WTC11 (cell line): ENCODE data around the gene TLNRD1. TPM values are rescaled to one million over a fixed set of nuclear protein-coding genes. Genes with fewer than 3 reads are reported as not detected.
A peak's percentile ranks its signal among the peaks of the same experiment; 100 is the strongest.

Source experiments
- ATAC-seq: fragments of 200-7000 bp; cut with Tn5 transposase; 2 replicates; pipeline ENCODE4 v1.10.0; 2021; ENCODE audit warnings: mild to moderate bottlenecking, moderate library complexity
- CTCF ChIA-PET: fragments of 300-600 bp; sonication (Branson Sonifier 250); formaldehyde crosslinking; loops from one replicate; lab custom pipeline; 2021; ENCODE audit warnings: antibody characterized with exemption; lab: Charles Lee
- POLR2A ChIA-PET: fragments of 350-600 bp; sonication (Branson Sonifier 250); formaldehyde crosslinking; loops from one replicate; lab custom pipeline; 2021; ENCODE audit warnings: antibody characterized with exemption; lab: Charles Lee
- DNase-seq: peaks from one replicate; pipeline ENCODE4 v3.0.0; 2021; ENCODE audit warnings: low spot score
- H3K27ac Mint-ChIP-seq: 2 replicates; pipeline ENCODE4 v1.8.0; 2021; ENCODE audit warnings: mixed read lengths
- H3K27me3 Mint-ChIP-seq: 2 replicates; pipeline ENCODE4 v1.8.0; 2021; ENCODE audit warnings: low read depth, mild to moderate bottlenecking, moderate library complexity, mixed read lengths
- H3K36me3 Mint-ChIP-seq: 2 replicates; pipeline ENCODE4 v1.8.0; 2021; ENCODE audit warnings: mixed read lengths
- H3K4me1 Mint-ChIP-seq: 2 replicates; pipeline ENCODE4 v1.8.0; 2022; ENCODE audit warnings: mixed read lengths
- H3K4me3 Mint-ChIP-seq: 2 replicates; pipeline ENCODE4 v1.8.0; 2021; ENCODE audit warnings: mild to moderate bottlenecking, moderate library complexity, mixed read lengths
- H3K9me3 Mint-ChIP-seq: 2 replicates; pipeline ENCODE4 v1.8.0; 2021; ENCODE audit warnings: mixed read lengths
- ETV6 ChIP-seq: sonication (generic); formaldehyde crosslinking; IDR thresholded peaks from 2 replicates; pipeline ENCODE4 v1.8.1; 2022; ENCODE audit warnings: mild to moderate bottlenecking, missing genetic modification reagents
- FOXJ3 ChIP-seq: sonication (generic); formaldehyde crosslinking; IDR thresholded peaks from 2 replicates; pipeline ENCODE4 v1.9.0; 2021; ENCODE audit warnings: missing genetic modification reagents, mild to moderate bottlenecking, borderline replicate concordance
- GTF2I ChIP-seq: fragments of 250-450 bp; sonication (Bioruptor Pico); conservative IDR thresholded peaks from 2 replicates; pipeline ENCODE4 v1.4.0; 2021; ENCODE audit warnings: mild to moderate bottlenecking
- KAT7 ChIP-seq: sonication (generic); formaldehyde crosslinking; IDR thresholded peaks from 2 replicates; pipeline ENCODE4 v1.8.1; 2023; ENCODE audit warnings: missing genetic modification reagents, mild to moderate bottlenecking, borderline replicate concordance
- NFE2L1 ChIP-seq: sonication (generic); formaldehyde crosslinking; IDR thresholded peaks from 2 replicates; pipeline ENCODE4 v1.8.1; 2023; ENCODE audit warnings: missing genetic modification reagents
- NR2C2 ChIP-seq: sonication (generic); formaldehyde crosslinking; IDR thresholded peaks from 2 replicates; pipeline ENCODE4 v1.8.0; 2022; ENCODE audit warnings: mild to moderate bottlenecking, missing genetic modification reagents
- OVOL2 ChIP-seq: fragments of 250-450 bp; sonication (Bioruptor Pico); IDR thresholded peaks from 2 replicates; pipeline ENCODE4 v1.9.0; 2021; ENCODE audit warnings: mild to moderate bottlenecking, borderline replicate concordance
- PRRX2 ChIP-seq: fragments of 250-450 bp; sonication (Bioruptor Pico); IDR thresholded peaks from 2 replicates; pipeline ENCODE4 v1.8.0; 2021; ENCODE audit warnings: mild to moderate bottlenecking
- RELA ChIP-seq: sonication (generic); formaldehyde crosslinking; IDR thresholded peaks from 2 replicates; pipeline ENCODE4 v1.8.1; 2022; ENCODE audit warnings: missing genetic modification reagents, mild to moderate bottlenecking, borderline replicate concordance
- SMAD3 ChIP-seq: sonication (generic); formaldehyde crosslinking; IDR thresholded peaks from 2 replicates; pipeline ENCODE4 v1.8.0; 2022; ENCODE audit warnings: missing genetic modification reagents, mild to moderate bottlenecking, borderline replicate concordance
- TCF7 ChIP-seq: sonication (generic); formaldehyde crosslinking; IDR thresholded peaks from 2 replicates; pipeline ENCODE4 v1.8.0; 2022; ENCODE audit warnings: mild to moderate bottlenecking, low read depth, missing genetic modification reagents, moderate library complexity
- ZNF121 ChIP-seq: sonication (generic); formaldehyde crosslinking; IDR thresholded peaks from 2 replicates; pipeline ENCODE4 v1.8.0; 2023; ENCODE audit warnings: missing genetic modification reagents
- ZNF138 ChIP-seq: sonication (generic); formaldehyde crosslinking; conservative IDR thresholded peaks from 2 replicates; pipeline ENCODE4 v1.8.1; 2022; ENCODE audit warnings: mild to moderate bottlenecking, moderate library complexity, missing genetic modification reagents
- ZNF232 ChIP-seq: sonication (generic); formaldehyde crosslinking; IDR thresholded peaks from 2 replicates; pipeline ENCODE4 v1.8.0; 2022; ENCODE audit warnings: mild to moderate bottlenecking, missing genetic modification reagents
- total RNA-seq: library from RNA; stranded (reverse); gene quantifications from 3 replicates; pipeline ENCODE4 v1.2.3, GENCODE V29; 2021
- TF ChIP-seq, protein P1 (sequence below): fragments of 250-450 bp; sonication (Bioruptor Pico); IDR thresholded peaks from 2 replicates; pipeline ENCODE4 v1.8.0; 2021; ENCODE audit warnings: mild to moderate bottlenecking
- TF ChIP-seq, protein P2 (sequence below): sonication (generic); formaldehyde crosslinking; IDR thresholded peaks from 2 replicates; pipeline ENCODE4 v1.8.0; 2022; ENCODE audit warnings: mild to moderate bottlenecking, missing genetic modification reagents
- TF ChIP-seq, protein P3 (sequence below): fragments of 250-450 bp; sonication (Bioruptor Pico); IDR thresholded peaks from 2 replicates; pipeline ENCODE4 v2.1.2; 2022; ENCODE audit warnings: mild to moderate bottlenecking, moderate library complexity
- TF ChIP-seq, protein P4 (sequence below): fragments of 250-450 bp; sonication (Bioruptor Pico); IDR thresholded peaks from 2 replicates; pipeline ENCODE4 v1.9.0; 2021; ENCODE audit warnings: mild to moderate bottlenecking
- TF ChIP-seq, protein P5 (sequence below): sonication (generic); formaldehyde crosslinking; IDR thresholded peaks from 2 replicates; pipeline ENCODE4 v1.8.0; 2023; ENCODE audit warnings: missing genetic modification reagents, mild to moderate bottlenecking, borderline replicate concordance
- TF ChIP-seq, protein P6 (sequence below): sonication (generic); formaldehyde crosslinking; IDR thresholded peaks from 2 replicates; pipeline ENCODE4 v1.8.0; 2022; ENCODE audit warnings: mild to moderate bottlenecking, missing genetic modification reagents
- TF ChIP-seq, protein P7 (sequence below): sonication (generic); formaldehyde crosslinking; IDR thresholded peaks from 2 replicates; pipeline ENCODE4 v1.8.1; 2023; ENCODE audit warnings: mild to moderate bottlenecking, missing genetic modification reagents, moderate library complexity
- TF ChIP-seq, protein P8 (sequence below): sonication (generic); formaldehyde crosslinking; IDR thresholded peaks from 2 replicates; pipeline ENCODE4 v1.8.1; 2023; ENCODE audit warnings: mild to moderate bottlenecking, missing genetic modification reagents

TLNRD1 gene
- total RNA-seq, 1 experiment from 2014 or later, result 26.7 TPM

DNA sequence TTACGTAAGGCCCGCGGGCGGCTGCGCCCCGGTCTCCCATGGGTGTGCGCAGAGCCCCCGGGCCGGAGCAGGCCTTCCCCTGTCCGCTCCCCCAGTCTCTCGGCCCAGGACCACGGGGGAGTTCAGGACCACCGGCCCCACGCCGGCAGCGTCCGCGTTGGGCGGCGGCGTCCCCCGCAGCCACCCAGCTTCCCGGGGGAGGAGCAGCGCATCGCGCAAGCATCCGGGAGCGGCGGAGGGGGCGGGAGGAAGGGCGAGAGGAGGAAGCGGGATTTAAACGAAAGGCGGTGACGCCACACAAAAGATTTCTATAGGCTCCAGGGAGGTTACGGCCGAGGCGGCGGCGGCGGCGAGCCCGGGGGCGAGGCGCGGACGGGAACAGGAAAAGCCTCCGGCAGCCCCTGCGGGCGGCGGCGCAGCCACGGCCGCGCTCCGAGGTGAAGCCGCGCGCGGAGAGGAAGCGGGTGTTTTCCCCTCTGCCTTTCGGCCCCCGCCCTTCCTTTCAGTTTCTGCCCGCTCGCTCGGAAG lies at the start of gene TLNRD1 (continued):
- TF ChIP-seq PRRX2 (no peak), ETV6 (CRISPR knock-in tag) (peak; percentile 52; the same call in 1 of the 2 replicates), OVOL2 (CRISPR knock-in tag) (no peak), ZNF138 (no peak), RELA (peak; percentile 75; the same call in 1 of the 2 replicates), NFE2L1 (CRISPR knock-in tag) (no peak), SMAD3 (peak; percentile 61; the same call in 1 of the 2 replicates), ZNF121 (CRISPR knock-in tag) (no peak), TCF7 (CRISPR knock-in tag) (no peak), FOXJ3 (CRISPR knock-in tag) (no peak)
- TF ChIP-seq, protein P1, sequence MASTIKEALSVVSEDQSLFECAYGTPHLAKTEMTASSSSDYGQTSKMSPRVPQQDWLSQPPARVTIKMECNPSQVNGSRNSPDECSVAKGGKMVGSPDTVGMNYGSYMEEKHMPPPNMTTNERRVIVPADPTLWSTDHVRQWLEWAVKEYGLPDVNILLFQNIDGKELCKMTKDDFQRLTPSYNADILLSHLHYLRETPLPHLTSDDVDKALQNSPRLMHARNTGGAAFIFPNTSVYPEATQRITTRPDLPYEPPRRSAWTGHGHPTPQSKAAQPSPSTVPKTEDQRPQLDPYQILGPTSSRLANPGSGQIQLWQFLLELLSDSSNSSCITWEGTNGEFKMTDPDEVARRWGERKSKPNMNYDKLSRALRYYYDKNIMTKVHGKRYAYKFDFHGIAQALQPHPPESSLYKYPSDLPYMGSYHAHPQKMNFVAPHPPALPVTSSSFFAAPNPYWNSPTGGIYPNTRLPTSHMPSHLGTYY (CRISPR knock-in tag), result no peak
- TF ChIP-seq, protein P2, sequence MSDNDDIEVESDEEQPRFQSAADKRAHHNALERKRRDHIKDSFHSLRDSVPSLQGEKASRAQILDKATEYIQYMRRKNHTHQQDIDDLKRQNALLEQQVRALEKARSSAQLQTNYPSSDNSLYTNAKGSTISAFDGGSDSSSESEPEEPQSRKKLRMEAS (CRISPR knock-in tag), result peak; percentile 71
- TF ChIP-seq, protein P3, sequence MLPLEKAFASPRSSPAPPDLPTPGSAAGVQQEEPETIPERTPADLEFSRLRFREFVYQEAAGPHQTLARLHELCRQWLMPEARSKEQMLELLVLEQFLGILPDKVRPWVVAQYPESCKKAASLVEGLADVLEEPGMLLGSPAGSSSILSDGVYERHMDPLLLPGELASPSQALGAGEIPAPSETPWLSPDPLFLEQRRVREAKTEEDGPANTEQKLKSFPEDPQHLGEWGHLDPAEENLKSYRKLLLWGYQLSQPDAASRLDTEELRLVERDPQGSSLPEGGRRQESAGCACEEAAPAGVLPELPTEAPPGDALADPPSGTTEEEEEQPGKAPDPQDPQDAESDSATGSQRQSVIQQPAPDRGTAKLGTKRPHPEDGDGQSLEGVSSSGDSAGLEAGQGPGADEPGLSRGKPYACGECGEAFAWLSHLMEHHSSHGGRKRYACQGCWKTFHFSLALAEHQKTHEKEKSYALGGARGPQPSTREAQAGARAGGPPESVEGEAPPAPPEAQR (CRISPR knock-in tag), result no peak
- TF ChIP-seq, protein P4, sequence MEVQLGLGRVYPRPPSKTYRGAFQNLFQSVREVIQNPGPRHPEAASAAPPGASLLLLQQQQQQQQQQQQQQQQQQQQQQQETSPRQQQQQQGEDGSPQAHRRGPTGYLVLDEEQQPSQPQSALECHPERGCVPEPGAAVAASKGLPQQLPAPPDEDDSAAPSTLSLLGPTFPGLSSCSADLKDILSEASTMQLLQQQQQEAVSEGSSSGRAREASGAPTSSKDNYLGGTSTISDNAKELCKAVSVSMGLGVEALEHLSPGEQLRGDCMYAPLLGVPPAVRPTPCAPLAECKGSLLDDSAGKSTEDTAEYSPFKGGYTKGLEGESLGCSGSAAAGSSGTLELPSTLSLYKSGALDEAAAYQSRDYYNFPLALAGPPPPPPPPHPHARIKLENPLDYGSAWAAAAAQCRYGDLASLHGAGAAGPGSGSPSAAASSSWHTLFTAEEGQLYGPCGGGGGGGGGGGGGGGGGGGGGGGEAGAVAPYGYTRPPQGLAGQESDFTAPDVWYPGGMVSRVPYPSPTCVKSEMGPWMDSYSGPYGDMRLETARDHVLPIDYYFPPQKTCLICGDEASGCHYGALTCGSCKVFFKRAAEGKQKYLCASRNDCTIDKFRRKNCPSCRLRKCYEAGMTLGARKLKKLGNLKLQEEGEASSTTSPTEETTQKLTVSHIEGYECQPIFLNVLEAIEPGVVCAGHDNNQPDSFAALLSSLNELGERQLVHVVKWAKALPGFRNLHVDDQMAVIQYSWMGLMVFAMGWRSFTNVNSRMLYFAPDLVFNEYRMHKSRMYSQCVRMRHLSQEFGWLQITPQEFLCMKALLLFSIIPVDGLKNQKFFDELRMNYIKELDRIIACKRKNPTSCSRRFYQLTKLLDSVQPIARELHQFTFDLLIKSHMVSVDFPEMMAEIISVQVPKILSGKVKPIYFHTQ (CRISPR knock-in tag), result no peak
- TF ChIP-seq, all 79 proteins: peak for 20

DNA sequence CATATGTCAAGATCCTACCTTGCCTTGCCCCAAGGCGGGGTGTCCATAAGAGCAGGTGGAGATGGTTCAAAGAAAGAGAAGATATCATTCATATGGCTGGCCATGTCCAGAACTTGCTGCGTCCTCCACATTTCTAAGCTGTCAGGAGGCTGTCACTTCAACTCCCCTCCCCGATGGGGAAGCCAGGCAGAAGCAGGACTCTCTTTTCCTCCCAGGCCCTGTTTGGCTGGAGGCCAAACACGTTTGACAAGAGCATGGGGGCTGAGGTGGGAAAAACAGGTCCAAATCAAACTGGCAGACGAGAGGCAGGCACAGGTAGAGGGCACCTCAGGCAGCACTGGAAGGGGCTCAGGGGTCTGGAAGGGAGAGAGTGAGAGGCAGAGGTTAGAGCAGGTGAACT lies 48.8 kb upstream of the TLNRD1 start:
- no peak for DNase-seq
- H3K27me3 Mint-ChIP-seq, result no peaks in the 10 kb centered on the region
- ChIA-PET POLR2A (no interaction called here), CTCF (interaction anchor here (0.9 to 1.2 kb wide), 2 partner anchors 22 to 314 kb away, joined by 3 to 4 read pairs; no protein-coding TSS in a partner anchor)
- no peak overlapping the region for H3K4me3 Mint-ChIP-seq
- H3K4me1 Mint-ChIP-seq, result peaks cover 33% of the 10 kb centered on the region
- peaks cover 29% of the 10 kb centered on the region for H3K36me3 Mint-ChIP-seq
- no peak for ATAC-seq
- H3K27ac Mint-ChIP-seq, result no peak overlapping the region
- no peaks in the 10 kb centered on the region for H3K9me3 Mint-ChIP-seq
- TF ChIP-seq GTF2I (CRISPR knock-in tag) (no peak), NR2C2 (CRISPR knock-in tag) (no peak), ZNF232 (no peak), KAT7 (CRISPR knock-in tag) (no peak)
- TF ChIP-seq, protein P5, sequence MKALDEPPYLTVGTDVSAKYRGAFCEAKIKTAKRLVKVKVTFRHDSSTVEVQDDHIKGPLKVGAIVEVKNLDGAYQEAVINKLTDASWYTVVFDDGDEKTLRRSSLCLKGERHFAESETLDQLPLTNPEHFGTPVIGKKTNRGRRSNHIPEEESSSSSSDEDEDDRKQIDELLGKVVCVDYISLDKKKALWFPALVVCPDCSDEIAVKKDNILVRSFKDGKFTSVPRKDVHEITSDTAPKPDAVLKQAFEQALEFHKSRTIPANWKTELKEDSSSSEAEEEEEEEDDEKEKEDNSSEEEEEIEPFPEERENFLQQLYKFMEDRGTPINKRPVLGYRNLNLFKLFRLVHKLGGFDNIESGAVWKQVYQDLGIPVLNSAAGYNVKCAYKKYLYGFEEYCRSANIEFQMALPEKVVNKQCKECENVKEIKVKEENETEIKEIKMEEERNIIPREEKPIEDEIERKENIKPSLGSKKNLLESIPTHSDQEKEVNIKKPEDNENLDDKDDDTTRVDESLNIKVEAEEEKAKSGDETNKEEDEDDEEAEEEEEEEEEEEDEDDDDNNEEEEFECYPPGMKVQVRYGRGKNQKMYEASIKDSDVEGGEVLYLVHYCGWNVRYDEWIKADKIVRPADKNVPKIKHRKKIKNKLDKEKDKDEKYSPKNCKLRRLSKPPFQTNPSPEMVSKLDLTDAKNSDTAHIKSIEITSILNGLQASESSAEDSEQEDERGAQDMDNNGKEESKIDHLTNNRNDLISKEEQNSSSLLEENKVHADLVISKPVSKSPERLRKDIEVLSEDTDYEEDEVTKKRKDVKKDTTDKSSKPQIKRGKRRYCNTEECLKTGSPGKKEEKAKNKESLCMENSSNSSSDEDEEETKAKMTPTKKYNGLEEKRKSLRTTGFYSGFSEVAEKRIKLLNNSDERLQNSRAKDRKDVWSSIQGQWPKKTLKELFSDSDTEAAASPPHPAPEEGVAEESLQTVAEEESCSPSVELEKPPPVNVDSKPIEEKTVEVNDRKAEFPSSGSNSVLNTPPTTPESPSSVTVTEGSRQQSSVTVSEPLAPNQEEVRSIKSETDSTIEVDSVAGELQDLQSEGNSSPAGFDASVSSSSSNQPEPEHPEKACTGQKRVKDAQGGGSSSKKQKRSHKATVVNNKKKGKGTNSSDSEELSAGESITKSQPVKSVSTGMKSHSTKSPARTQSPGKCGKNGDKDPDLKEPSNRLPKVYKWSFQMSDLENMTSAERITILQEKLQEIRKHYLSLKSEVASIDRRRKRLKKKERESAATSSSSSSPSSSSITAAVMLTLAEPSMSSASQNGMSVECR (CRISPR knock-in tag), result no peak
- TF ChIP-seq, protein P3 (CRISPR knock-in tag), result no peak
- TF ChIP-seq, protein P6, sequence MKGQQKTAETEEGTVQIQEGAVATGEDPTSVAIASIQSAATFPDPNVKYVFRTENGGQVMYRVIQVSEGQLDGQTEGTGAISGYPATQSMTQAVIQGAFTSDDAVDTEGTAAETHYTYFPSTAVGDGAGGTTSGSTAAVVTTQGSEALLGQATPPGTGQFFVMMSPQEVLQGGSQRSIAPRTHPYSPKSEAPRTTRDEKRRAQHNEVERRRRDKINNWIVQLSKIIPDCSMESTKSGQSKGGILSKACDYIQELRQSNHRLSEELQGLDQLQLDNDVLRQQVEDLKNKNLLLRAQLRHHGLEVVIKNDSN, result no peak
- TF ChIP-seq, protein P7, sequence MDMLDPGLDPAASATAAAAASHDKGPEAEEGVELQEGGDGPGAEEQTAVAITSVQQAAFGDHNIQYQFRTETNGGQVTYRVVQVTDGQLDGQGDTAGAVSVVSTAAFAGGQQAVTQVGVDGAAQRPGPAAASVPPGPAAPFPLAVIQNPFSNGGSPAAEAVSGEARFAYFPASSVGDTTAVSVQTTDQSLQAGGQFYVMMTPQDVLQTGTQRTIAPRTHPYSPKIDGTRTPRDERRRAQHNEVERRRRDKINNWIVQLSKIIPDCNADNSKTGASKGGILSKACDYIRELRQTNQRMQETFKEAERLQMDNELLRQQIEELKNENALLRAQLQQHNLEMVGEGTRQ (CRISPR knock-in tag), result no peak
- TF ChIP-seq, protein P8, sequence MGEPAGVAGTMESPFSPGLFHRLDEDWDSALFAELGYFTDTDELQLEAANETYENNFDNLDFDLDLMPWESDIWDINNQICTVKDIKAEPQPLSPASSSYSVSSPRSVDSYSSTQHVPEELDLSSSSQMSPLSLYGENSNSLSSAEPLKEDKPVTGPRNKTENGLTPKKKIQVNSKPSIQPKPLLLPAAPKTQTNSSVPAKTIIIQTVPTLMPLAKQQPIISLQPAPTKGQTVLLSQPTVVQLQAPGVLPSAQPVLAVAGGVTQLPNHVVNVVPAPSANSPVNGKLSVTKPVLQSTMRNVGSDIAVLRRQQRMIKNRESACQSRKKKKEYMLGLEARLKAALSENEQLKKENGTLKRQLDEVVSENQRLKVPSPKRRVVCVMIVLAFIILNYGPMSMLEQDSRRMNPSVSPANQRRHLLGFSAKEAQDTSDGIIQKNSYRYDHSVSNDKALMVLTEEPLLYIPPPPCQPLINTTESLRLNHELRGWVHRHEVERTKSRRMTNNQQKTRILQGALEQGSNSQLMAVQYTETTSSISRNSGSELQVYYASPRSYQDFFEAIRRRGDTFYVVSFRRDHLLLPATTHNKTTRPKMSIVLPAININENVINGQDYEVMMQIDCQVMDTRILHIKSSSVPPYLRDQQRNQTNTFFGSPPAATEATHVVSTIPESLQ (CRISPR knock-in tag), result no peak
